HG03280 (cell line): ENCODE results near the gene SARS2.
"Not testable (repeated sequence)": the region's sequence is repeated elsewhere in the genome, so short reads cannot be mapped to it uniquely, and the experiment has no call there.

ENCODE experiments used
- ATAC-seq: cut with Tn5 transposase; IDR thresholded peaks from one replicate; pipeline ENCODE4 v1.9.1; 2021; ENCODE audit warnings: mild to moderate bottlenecking, moderate library complexity; ENCODE audit not compliant: unreplicated experiment

The SARS2 gene

DNA sequence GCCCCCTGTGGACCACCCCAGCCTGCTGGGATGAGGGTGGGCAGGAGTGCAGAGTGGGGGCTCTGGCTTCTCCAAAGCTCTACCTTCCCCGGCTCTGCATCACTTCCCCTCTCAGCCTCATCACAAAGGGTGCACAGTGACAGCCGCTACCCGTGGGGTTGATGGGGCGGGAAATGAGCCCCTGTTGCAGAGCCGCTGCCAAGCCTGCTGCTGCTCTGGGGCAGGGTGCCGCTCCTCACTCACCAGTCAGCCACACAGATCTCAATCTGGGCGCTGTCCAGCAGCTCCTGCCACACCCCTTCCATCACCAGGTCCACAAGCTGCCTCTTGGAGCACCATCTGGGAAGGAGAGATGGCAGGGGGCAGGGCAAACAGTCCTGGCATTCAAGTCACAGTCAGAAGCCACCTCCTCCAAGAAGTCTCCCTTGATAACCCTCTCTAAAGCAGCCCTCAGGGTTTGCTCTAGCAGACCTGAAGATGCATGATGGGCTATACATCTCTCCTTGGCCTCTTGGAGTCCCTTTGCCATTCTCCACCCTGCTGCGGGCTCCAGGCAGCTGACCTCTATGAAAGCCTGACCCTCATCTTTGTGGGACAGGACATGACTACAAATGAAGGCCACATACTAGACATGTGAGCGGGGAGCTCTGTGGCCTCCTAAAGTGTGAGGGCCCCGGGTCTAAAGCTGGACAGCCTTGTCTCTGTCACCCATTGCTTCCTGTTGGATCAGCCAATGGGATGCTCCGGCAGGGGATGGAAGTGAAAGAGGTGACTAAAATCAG lies 15.9 kb upstream of the SARS2 start:
- ATAC-seq, result no peak

DNA sequence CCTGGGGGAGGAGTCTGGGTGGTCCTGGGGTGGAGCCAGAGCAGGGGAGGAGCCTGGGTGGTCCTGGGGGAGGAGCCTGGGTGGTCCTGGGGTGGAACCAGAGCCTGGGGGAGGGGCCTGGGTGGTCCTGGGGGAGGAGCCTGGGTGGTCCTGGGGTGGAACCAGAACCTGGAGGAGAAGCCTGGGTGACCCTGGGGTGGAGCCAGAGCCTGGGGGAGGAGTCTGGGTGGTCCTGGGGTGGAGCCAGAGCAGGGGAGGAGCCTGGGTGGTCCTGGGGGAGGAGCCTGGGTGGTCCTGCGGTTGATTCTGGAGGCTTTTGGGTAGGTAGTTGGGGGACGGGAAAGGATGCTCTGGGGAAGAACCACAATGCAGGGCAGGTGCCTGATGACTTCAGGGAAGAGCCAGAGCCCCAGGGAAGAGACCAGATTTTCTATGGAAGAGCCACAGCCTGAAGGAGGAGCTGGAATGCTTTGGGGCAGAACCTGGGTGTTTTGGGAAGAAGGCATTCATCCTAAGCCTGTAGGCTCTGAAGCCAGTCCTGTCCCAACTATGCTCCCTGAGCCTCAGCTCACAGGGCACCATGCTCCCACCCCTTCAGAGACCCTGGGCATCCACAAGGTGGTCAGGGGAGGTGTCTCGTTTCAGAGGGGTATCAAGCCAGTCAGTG lies 15.1 kb upstream of the SARS2 start:
- ATAC-seq, result no peak

DNA sequence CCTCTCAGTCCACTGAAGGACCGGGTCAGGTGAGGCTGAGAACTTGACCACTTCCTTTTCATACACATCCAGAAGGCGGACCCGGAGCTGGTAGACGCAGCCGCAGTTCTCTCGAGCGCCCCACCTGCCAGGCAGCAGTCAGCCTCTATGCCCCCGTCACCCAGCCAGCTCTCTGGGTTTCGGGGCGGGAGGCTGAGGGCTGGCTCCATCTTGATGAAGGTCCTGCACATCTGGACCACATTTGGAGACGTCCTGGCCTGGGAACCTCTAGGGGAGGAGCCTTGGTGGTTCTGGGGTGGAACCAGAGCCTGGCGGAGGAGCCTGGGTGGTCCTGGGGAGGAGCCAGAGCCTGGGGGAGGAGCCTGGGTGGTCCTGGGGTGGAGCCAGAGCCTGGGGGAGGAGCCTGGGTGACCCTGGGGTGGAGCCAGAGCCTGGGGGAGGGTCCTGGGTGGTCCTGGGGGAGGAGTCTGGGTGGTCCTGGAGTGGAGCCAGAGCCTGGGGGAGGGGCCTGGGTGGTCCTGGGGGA lies 14.5 kb upstream of the SARS2 start:
- ATAC-seq, result no peak

GRCh38 chr19:38942471-38943181 lies 12.1 kb upstream of the SARS2 start:
- no peak for ATAC-seq

GRCh38 chr19:38941979-38942378 lies 11.4 kb upstream of the SARS2 start:
- ATAC-seq, result no peak

- not testable (repeated sequence) for ATAC-seq
Observed at GRCh38 chr19:38941466-38941865, 10.9 kb upstream of the SARS2 start.

DNA sequence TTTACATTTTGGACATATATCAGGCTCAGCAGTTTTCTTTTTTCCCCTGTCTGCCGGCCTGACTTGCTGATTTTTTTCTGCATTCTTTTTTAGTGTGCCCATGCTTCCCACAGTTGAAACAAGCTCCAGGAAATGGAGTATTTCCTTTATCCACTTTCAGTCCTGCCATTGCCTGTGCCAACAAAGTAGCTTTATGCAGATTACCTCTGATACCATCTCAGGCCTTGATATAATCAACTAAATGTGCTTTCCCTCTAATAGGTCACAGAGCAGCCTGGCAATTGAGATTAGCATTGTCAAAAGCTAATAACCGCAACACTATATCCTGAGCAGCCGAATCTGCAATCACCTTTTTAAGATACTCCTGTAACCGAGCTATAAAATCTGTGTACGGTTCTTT lies 9.4 kb upstream of the SARS2 start:
- no peak for ATAC-seq

DNA sequence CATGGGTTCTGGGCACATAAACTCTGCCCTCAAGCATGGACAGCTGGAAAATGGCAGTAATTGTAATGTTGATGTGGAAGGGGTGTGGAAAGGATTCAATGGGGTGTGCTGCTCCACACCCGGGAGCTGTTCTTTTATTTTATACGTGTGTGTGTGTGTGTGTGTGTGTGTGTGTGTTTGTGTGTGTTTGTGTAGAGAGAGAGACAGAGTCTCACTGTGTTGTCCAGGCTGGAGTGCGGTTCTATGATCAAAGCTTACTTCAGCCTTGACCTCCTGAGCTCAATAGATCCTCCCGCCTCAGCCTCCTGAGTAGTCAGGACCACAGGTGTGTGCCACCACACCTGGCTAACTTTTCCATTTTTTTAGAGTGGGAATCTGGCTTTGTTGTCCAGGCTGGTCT lies 3.0 kb upstream of the SARS2 start:
- ATAC-seq, result no peak

DNA sequence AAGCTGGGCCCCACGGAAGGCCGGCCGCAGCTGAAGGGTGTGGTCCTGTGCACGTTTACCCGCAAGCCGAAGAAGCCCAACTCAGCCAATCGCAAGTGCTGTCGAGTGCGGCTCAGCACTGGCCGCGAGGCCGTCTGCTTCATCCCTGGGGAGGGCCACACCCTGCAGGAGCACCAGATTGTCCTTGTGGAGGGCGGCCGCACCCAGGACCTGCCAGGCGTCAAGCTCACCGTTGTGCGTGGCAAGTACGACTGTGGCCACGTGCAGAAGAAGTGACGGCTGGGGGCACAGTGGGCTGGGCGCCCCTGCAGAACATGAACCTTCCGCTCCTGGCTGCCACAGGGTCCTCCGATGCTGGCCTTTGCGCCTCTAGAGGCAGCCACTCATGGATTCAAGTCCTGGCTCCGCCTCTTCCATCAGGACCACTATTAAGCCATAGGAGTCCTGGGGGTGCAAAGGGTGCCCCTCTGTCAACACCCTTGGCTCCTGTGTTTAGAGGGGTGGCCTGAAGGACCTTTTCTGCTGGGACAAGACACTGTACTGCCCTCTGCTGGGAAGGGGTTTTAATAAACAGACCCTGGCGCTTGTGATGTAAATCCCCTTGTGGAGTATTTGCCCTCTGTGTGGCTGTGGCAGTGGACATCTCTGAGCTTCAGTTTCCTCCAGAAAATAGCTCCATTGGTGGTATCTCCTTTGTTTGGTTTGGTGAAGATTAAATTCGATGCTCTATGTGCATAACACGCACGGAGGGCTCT lies 2.0 kb upstream of the SARS2 start:
- no peak for ATAC-seq

DNA sequence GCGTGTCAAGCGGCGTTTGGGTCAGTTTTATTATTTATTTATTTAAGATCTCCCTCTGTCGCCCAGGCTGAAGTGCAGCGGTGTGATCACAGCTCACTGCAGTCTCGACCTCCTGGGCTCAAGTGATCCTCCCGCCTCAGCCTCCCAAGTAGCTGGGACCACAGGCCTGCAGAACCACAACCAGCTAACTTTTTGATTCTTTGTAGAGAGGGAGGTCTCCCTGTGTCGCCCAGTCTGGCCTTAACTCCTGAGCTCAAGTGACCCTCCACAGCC lies 894 bp upstream of the SARS2 start:
- ATAC-seq, result no peak

- ATAC-seq, result peak; percentile 89
Observed at GRCh38 chr19:38930776-38931520, 385 bp upstream of the SARS2 start, which contains the start of gene MRPS12. Gene MRPS12, plus strand, starts transcription at chr19:38930944. Its CDS starts 351 bp downstream, at chr19:38931295.

DNA sequence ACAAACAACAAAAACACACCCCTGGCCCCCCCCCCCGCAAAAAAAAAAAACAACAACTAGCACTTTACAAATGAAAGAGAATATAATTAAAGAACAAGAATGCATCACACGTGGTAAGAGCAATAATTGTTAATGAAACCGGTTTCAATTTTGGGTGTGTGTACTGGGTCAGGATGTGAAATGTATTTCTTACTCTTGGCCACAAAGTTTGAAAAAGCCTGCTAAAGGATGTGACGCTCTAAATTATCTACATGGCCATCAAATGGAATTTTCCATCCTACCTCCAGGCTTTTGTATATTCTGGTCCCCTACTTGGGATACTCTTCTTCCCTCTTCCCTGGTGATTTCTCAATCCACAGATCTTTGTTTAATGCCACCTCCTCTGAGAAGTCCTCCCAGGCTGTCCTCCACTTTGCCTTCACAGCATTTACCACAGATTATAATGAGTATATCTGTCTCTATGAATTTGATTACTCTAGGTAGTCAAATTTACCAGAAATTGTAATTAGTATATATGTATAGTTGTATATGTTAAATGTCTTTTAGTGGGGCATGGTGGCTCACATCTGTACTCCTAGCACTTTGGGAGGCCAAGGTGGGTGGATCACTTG lies 2.1 kb downstream of the SARS2 start:
- ATAC-seq, result no peak

DNA sequence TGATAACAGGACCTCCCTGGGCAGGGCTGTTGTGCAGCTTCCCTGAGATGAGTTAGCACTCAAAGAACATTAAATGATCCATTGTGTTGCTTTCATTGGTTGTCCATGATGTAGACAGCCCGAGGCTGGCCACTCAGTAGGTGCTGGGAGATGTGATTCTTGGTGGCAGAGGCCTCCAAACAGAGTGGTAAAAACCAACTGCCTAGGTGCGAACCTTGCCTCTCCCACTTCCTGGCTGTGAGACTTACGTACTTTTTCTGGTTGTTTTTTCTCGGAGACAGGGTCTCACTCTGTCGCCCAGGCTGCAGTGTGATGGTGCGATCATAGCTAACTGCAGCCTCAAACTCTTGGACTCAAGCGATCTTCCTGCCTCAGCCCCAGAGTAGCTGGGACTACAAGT lies 6.2 kb downstream of the SARS2 start:
- no peak for ATAC-seq

DNA sequence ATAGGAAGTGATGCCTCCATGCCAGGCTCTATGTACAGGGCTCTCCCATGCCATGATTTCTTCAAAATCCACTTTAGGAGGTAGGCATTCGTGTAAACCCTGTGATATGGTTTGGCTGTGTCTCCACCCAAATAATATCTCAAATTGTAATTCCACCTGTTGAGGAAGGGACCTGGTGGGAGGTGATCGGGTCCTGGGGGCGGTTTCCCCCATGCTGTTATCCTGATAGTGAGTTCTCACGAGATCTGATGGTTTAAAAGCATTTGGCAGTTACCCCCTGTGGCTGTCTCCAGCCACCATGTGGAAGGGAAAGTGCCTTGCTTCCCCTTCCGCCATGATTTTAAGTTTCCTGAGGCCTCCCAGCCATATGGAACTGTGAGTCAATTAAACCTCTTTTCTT lies 8.1 kb downstream of the SARS2 start:
- ATAC-seq, result no peak

DNA sequence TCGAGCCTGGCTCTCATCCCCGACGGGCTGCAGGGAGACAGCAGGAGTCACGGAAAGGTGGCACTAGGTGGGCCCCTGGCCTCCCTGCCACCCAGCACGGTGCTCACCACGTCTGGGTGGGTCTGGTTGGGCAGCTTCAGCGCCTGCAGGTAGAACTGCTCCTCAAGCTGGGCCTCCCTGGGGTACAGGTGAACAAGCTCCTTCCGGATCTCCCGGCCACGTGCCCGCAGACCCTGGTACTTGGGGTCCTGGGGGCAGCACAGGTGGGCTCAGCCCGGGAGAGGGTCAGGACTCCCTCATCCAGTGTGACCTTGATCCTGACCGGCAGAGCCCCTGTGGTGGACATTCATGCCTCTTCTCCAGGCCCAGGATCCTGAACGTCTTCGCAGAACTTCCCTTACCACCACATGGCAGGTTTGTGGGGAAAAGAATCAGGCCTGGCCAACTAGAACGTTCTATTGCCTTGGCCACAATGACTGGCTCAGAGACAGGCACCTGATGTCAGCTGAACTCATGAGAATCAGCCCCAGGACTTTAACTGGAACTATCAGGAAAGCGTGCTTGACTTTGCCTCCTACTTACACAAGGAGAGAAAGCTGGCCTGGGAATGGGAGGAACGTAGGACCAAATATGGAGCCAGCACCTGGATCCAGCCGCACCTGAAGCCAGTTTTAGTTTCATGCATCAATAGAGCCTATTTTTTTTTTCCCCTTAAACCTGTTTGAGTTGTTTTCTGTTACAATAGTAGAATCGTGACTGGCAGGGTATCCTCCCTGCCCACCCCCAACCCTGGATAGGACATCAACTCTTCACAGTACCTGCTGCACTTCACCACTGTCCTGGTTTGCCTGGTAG lies 8.9 kb downstream of the SARS2 start:
- ATAC-seq, result no peak

GRCh38 chr19:38920602-38921419 lies 9.8 kb downstream of the SARS2 start:
- no peak for ATAC-seq

GRCh38 chr19:38919837-38920601 lies 10.5 kb downstream of the SARS2 start:
- ATAC-seq, result no peak
